ENCODE data around the gene SCARF2. TPM values are rescaled to one million over a fixed set of nuclear protein-coding genes. Genes with fewer than 3 reads are reported as not detected.

Gene SCARF2
- total and polyA plus RNA-seq, 2 of the 8 experiments (the other 6 are each of a cell fraction or from before 2014, with no cell fraction given): 4.2 to 9.8 TPM

- Histone ChIP-seq H2BK15ac (ENCODE audit: low read length) (no peak overlapping the region), H3K4me1 (replicated peaks in 1 of 4; ENCODE audit: control insufficient read depth in 3 of 4, insufficient read depth in 4 of 4, low read length in 3 of 4) (peaks cover 0 to under 1% (median 0%) of the 10 kb centered on the region in 4 experiments; a peak in 1 of 7 replicates), H3K36me3 (ENCODE audit: control insufficient read depth in 2 of 4, insufficient read depth in 4 of 4, low read length in 3 of 4) (no peaks in the 10 kb centered on the region), H3K56ac (replicated peaks; ENCODE audit: insufficient read length, low read depth, low read length) (no peak overlapping the region), H3K4me3 (ENCODE audit: extremely low read depth in 1 of 4, insufficient read depth in 2 of 4, low read depth in 3 of 4, low read length in 4 of 4) (no peak overlapping the region), H3K27ac (ENCODE audit: low read depth, low read length) (no peak overlapping the region), H2AK5ac (ENCODE audit: low read depth, low read length) (no peak overlapping the region), H2BK120ac (replicated peaks; ENCODE audit: low read depth, low read length) (no peak overlapping the region), H3K79me1 (ENCODE audit: low read depth, low read length) (peaks cover 3% of the 10 kb centered on the region; the same call in 1 of the 2 replicates), H4K91ac (replicated peaks; ENCODE audit: insufficient read length, low read length) (no peak overlapping the region), H3K27me3 (replicated peaks in 1 of 4; ENCODE audit: control insufficient read depth in 3 of 4, extremely low read depth in 1 of 4, insufficient read depth in 3 of 4, low read length in 3 of 4) (no peaks in the 10 kb centered on the region), H2AFZ (ENCODE audit: low read length) (no peak overlapping the region), H4K20me1 (replicated peaks in 1 of 2; ENCODE audit: control insufficient read depth in 1 of 2, insufficient read depth in 2 of 2, low read length in 2 of 2) (peaks cover 0 to 2% of the 10 kb centered on the region in 2 experiments), H3K23ac (ENCODE audit: insufficient read length) (no peak overlapping the region), H3K18ac (ENCODE audit: extremely low read depth, low read length) (no peak overlapping the region), H3K9ac (replicated peaks in 1 of 4; ENCODE audit: extremely low read depth in 1 of 4, low read depth in 3 of 4, low read length in 3 of 4) (no peak overlapping the region), H3K4me2 (ENCODE audit: insufficient read depth in 1 of 2, low read depth in 2 of 2, low read length in 2 of 2) (no peak overlapping the region), H3K79me2 (ENCODE audit: control insufficient read depth in 1 of 2, insufficient read depth in 2 of 2, low read length in 2 of 2) (no peaks in the 10 kb centered on the region), H3K14ac (ENCODE audit: insufficient read length) (no peak overlapping the region), H4K8ac (ENCODE audit: extremely low read depth, insufficient read depth, low read length) (no peak overlapping the region; the same call in 1 of the 2 replicates), H3K23me2 (ENCODE audit: low read depth, low read length) (no peaks in the 10 kb centered on the region), H3K9me3 (ENCODE audit: insufficient read depth in 2 of 2, low read depth in 1 of 2, low read length in 1 of 2) (no peaks in the 10 kb centered on the region; a peak in 1 of 4 replicates), H4K5ac (ENCODE audit: insufficient read length, low read depth, low read length) (no peak overlapping the region), H2BK20ac (ENCODE audit: low read length) (no peak overlapping the region), H3K4ac (replicated peaks; ENCODE audit: insufficient read length, low read depth, low read length) (no peak overlapping the region), H2BK5ac (ENCODE audit: low read depth, low read length) (no peak overlapping the region), H2BK12ac (ENCODE audit: low read depth, low read length) (no peak overlapping the region)
- FAIRE-seq: no peak
- POLR2A ChIA-PET (ENCODE audit: partially characterized antibody): no interaction called here
- CTCF ChIA-PET (ENCODE audit: partially characterized antibody): interaction anchor here (1.2 to 2.7 kb wide), 3 partner anchors 10 to 90 kb away, joined by 3 to 12 read pairs (median 4); no protein-coding TSS in a partner anchor
- 90% methylated on average over 13 of the region's 14 CpGs; no CpG with 5 or more reads in 1 of the 2 experiments for WGBS, 2 experiments (ENCODE audit: extremely low coverage in 1 of 2, insufficient coverage in 1 of 2, insufficient read length in 1 of 2, insufficient replicate concordance in 2 of 2, low coverage in 1 of 2, low lambda C conversion rate in 2 of 2, missing lambda C conversion rate in 1 of 2)
- no peak for DNase-seq (ENCODE audit: low read depth in 1 of 2, low spot score in 2 of 2)
- TF ChIP-seq EGR1 (IDR thresholded peaks at IDR 0.05; ENCODE audit: borderline replicate concordance, low read depth, low read length): no peak
- no peak for TF ChIP-seq SAP30 (IDR thresholded peaks at IDR 0.05; ENCODE audit: insufficient read depth, insufficient replicate concordance, low read length)
- no peak for TF ChIP-seq SP2 (IDR thresholded peaks at IDR 0.05; ENCODE audit: low read length)
- TF ChIP-seq SRF (IDR thresholded peaks at IDR 0.05; ENCODE audit: low read depth, low read length): no peak
- TF ChIP-seq EP300 (IDR thresholded peaks at IDR 0.05; ENCODE audit: borderline replicate concordance in 1 of 2, low read depth in 2 of 2, low read length in 2 of 2): no peak
- no peak for TF ChIP-seq KDM5A (IDR thresholded peaks at IDR 0.05; ENCODE audit: low read length)
- no peak for TF ChIP-seq CHD2 (IDR thresholded peaks at IDR 0.05; ENCODE audit: low read length)
- TF ChIP-seq KDM1A (IDR thresholded peaks at IDR 0.05; ENCODE audit: borderline replicate concordance, low read length): no peak
- no peak for TF ChIP-seq ASH2L (IDR thresholded peaks at IDR 0.05; ENCODE audit: low read length)
- no peak for TF ChIP-seq NRF1 (IDR thresholded peaks at IDR 0.05; ENCODE audit: low read depth, low read length)
- TF ChIP-seq, protein P1, sequence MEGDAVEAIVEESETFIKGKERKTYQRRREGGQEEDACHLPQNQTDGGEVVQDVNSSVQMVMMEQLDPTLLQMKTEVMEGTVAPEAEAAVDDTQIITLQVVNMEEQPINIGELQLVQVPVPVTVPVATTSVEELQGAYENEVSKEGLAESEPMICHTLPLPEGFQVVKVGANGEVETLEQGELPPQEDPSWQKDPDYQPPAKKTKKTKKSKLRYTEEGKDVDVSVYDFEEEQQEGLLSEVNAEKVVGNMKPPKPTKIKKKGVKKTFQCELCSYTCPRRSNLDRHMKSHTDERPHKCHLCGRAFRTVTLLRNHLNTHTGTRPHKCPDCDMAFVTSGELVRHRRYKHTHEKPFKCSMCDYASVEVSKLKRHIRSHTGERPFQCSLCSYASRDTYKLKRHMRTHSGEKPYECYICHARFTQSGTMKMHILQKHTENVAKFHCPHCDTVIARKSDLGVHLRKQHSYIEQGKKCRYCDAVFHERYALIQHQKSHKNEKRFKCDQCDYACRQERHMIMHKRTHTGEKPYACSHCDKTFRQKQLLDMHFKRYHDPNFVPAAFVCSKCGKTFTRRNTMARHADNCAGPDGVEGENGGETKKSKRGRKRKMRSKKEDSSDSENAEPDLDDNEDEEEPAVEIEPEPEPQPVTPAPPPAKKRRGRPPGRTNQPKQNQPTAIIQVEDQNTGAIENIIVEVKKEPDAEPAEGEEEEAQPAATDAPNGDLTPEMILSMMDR (IDR thresholded peaks at IDR 0.05; ENCODE audit: control extremely low read depth in 1 of 3, insufficient read depth in 1 of 3, low read depth in 1 of 3, low read length in 3 of 3): no peak
- TF ChIP-seq FOSL1 (IDR thresholded peaks at IDR 0.05; ENCODE audit: insufficient read depth, low read depth, low read length): no peak
Observed at GRCh38 chr22:20483771-20484170, 46.1 kb upstream of the SCARF2 start.
